GM12865 (cell line): ENCODE measurements around the gene APC.

Source experiments
- DNase-seq: peaks from one replicate; pipeline ENCODE4 v3.0.0; 2010; ENCODE audit warnings: low read depth
- H3K4me3 ChIP-seq: 2 replicates; pipeline ENCODE4 v1.5.1; 2011; ENCODE audit warnings: mild to moderate bottlenecking, low read depth, low read length, control low read depth
- TF ChIP-seq, protein P1 (sequence below): IDR thresholded peaks from 2 replicates; pipeline ENCODE4 v1.5.1; 2011; ENCODE audit warnings: low read length, control low read depth, low read depth, inconsistent platforms; ENCODE audit not compliant: insufficient read depth; ENCODE audit errors: missing control alignments

Gene APC

DNA sequence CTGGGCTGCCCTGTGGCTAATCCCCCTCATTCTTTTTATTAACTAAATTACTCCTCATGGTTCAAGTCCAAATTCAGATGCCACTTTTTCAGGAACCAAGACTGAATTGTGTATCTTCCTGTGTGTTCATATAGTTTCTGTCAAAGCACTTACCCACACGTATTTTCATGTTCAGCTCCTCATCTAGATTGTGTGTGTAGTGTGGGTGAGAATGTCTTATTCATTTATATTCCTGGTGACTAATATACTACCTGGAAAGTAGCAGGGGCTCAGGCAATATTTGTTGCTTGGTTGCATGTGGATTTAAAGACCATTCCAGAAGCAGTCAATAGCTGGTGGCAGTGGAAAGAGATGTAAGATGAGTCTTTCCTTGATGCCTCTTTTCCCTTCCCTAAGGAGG, 74.9 kb downstream of the APC start:
- no peak overlapping the region for H3K4me3 ChIP-seq
- no peak for DNase-seq
- TF ChIP-seq, protein P1, sequence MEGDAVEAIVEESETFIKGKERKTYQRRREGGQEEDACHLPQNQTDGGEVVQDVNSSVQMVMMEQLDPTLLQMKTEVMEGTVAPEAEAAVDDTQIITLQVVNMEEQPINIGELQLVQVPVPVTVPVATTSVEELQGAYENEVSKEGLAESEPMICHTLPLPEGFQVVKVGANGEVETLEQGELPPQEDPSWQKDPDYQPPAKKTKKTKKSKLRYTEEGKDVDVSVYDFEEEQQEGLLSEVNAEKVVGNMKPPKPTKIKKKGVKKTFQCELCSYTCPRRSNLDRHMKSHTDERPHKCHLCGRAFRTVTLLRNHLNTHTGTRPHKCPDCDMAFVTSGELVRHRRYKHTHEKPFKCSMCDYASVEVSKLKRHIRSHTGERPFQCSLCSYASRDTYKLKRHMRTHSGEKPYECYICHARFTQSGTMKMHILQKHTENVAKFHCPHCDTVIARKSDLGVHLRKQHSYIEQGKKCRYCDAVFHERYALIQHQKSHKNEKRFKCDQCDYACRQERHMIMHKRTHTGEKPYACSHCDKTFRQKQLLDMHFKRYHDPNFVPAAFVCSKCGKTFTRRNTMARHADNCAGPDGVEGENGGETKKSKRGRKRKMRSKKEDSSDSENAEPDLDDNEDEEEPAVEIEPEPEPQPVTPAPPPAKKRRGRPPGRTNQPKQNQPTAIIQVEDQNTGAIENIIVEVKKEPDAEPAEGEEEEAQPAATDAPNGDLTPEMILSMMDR, result no peak

DNA sequence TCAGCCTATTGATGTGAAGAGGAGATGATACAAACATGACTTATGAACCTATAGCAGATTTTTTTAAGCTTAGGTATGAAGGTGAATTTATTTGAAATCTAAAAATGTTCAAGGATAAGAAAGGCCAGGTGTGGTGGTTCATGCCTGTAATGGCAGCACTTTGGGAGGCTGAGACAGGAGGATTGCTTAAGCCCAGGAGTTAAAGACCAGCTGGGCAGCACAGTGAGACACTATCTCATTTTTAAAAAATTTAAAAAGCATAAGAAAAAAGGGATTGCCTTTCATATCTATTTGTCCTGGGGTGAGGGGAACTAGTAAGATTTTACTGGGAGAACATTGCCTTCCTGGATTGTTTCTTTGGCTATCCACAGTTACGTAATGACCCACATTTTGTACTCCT, 82.6 kb downstream of the APC start:
- no peak overlapping the region for H3K4me3 ChIP-seq
- no peak for DNase-seq
- TF ChIP-seq, protein P1, result no peak

DNA sequence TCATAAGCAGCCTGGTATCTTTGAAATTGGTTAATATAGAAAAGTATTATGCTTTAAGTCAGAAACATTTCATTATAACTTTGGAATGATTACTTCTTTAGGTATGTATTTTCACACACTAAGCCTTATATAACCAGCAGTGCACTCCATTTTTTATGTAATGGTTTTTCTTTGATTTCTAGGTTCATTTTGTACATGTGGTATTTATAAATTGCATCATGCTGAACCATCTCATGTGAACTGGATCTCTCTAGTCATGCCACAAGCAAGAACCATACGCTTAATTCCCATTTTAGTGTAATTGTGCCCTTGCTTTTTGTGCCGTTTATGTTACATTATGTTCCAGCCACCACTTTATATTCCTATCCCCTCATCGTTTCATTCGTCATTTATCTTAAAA, 84.8 kb downstream of the APC start:
- no peak overlapping the region for H3K4me3 ChIP-seq
- TF ChIP-seq, protein P1, result no peak
- DNase-seq, result no peak

DNA sequence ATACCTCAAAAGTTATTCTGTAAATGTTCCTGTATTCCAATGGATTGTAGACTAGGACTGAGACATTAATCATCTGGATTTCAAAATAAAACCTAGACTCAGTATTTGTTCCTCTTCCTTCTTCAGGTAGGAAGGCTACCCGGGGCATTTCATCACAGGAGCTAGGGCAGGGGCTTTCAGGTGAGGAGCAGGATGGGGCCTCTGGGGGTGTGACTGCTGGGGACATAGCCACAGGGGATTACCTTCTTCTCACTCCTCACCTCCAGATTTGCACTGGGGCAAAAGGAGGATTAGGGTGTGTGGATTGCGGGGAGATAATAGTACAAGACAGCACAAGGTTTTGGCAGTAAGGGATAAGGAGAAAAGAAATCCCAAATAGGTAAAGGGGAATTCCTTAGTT, 85.5 kb downstream of the APC start:
- H3K4me3 ChIP-seq, result no peak overlapping the region
- TF ChIP-seq, protein P1, result no peak

DNA sequence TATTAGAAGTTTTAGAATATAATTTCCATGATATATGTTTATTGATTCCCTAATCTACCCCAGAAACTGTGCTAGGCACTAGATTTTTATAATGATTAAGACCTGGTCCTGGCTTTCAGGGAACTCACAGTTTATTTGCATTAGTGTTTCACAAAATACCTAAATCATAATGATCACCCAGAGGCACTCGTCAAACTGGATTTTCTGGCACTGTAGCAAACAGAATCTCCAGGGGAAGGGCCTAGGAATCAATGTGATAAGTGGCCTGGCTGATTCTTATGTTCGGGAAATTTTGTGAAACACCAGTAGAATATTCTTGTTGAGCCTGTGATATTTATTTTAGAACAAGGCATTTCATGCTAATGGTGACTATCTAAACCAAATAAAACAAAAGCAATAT, 86.0 kb downstream of the APC start:
- no peak for DNase-seq
- H3K4me3 ChIP-seq, result no peak overlapping the region
- TF ChIP-seq, protein P1, result no peak

More for the DNA sequence above, 85.5 kb downstream of the APC start:
- no peak for DNase-seq

DNA sequence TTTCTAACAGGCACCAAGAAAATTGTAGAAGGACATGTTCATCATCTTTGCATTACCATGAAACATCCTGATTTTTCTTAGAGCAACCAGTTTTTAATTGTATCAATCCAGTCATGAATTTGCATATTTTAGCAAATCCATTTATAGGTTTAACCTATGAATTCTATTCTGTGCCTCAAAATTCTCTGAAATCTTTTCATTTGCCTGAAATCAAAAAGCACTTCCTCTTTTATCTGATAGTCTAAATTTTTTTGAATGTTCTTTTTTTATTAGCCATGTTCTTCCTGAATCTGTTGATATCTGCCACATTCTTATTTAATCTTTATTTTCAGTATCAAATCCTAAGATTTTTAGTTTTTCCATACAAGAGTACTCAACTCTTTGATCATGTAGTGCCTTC, 86.5 kb downstream of the APC start:
- TF ChIP-seq, protein P1, result no peak
- no peak overlapping the region for H3K4me3 ChIP-seq
- DNase-seq, result no peak

DNA sequence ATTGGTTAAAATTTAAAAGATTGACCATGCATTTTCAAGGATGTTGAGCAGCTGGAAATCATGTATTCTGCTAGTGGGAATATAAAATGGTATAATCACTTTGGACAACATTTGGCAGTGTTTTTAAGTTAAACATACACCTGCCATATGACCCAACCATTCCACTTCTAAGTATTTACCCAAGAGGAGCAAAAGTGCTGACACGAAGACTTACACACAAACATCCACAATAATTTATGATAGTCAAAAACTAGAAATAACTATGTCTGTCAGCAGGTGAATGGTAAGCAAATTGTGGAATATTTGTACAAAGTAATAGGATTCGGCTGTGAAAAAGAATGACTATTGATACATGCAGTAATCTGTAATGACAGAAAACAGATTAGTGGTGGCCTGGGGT, 92.7 kb downstream of the APC start:
- no peak overlapping the region for H3K4me3 ChIP-seq
- no peak for DNase-seq
- TF ChIP-seq, protein P1, result no peak
